SU-DHL-6 (cell line): ENCODE results near the gene FHOD3.

ENCODE experiments used
- EZH2phosphoT487 ChIP-seq: fragments of 200-600 bp; sonication (generic), shearing (Covaris generic); conservative IDR thresholded peaks from 2 replicates; pipeline ENCODE4 v1.6.1; 2018; ENCODE audit warnings: mild to moderate bottlenecking, antibody characterized with exemption, low read length, moderate library complexity, mixed read lengths
- TF ChIP-seq, protein P1 (sequence below): fragments of 200-600 bp; sonication (generic); IDR thresholded peaks from one replicate; pipeline ENCODE4 v1.5.1; 2017; ENCODE audit warnings: antibody characterized with exemption, mild to moderate bottlenecking, low read length, moderate library complexity; ENCODE audit not compliant: insufficient read depth, poor library complexity, severe bottlenecking

GRCh38 chr18:36514778-36515177, 217.3 kb downstream of the FHOD3 start:
- TF ChIP-seq, protein P1, sequence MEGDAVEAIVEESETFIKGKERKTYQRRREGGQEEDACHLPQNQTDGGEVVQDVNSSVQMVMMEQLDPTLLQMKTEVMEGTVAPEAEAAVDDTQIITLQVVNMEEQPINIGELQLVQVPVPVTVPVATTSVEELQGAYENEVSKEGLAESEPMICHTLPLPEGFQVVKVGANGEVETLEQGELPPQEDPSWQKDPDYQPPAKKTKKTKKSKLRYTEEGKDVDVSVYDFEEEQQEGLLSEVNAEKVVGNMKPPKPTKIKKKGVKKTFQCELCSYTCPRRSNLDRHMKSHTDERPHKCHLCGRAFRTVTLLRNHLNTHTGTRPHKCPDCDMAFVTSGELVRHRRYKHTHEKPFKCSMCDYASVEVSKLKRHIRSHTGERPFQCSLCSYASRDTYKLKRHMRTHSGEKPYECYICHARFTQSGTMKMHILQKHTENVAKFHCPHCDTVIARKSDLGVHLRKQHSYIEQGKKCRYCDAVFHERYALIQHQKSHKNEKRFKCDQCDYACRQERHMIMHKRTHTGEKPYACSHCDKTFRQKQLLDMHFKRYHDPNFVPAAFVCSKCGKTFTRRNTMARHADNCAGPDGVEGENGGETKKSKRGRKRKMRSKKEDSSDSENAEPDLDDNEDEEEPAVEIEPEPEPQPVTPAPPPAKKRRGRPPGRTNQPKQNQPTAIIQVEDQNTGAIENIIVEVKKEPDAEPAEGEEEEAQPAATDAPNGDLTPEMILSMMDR, result no peak
- TF ChIP-seq EZH2phosphoT487, result no peak
